OCI-M2 (cell line): ENCODE data around the gene NOS1AP.

Experiments used
- DNase-seq: peaks from one replicate; lab custom pipeline; 2025; ENCODE audit not compliant: unreplicated experiment; lab: John Stamatoyannopoulos, UW

NOS1AP gene

DNA sequence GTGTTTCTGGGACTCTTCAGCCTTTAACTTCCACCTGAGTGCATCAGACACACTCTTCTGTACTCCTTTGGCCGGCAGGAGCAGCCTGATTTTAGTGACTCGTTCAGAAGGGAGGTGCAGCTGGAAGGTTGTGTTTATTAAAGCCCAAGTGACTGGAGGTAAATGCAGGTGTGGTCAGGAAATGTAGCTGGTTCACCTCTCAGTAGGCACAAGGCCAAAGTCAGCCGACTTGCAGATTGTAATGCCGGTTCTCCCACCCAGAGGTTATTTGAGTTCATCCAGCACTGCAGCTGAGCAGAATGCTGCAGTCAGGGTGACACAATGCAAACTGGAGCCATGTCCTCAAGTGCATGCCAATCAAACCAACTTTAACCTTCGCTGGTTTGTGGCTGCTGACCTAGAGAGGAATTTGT, 215.7 kb downstream of the NOS1AP start:
- no peak for DNase-seq

- DNase-seq: no peak
Observed at GRCh38 chr1:162291000-162291399, 221.5 kb downstream of the NOS1AP start.

GRCh38 chr1:162292422-162292849, 222.9 kb downstream of the NOS1AP start:
- DNase-seq: no peak

DNA sequence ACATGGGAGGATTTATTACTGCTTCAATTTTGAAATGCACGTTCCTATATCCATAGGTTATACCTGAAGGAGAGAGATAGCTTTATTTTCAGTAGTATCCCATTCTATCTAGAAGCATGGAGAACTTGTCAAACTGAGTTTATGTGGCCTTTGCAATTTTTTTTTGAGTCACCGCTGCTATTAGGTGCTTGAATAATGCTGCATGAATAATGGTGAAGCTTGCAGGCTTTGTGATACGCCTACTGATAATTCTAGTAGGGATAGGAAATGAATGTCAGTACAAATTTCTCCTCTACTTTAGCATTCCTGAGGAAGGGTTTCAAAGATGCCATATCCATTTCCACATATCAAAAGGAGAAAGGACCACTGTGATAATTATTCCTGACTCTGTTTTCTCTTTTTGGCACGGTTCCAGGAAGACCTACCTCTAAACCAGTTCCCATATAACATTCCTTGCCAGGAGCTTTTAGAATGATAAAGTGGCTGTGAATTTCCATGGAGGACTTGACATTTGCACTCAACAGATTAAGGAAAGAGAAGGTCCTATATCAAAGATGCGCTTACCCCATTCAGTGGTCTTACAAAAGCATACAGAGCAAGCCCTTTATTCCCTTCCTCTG, 223.7 kb downstream of the NOS1AP start:
- no peak for DNase-seq

- no peak for DNase-seq
Observed at GRCh38 chr1:162294015-162294414, 224.5 kb downstream of the NOS1AP start.

DNA sequence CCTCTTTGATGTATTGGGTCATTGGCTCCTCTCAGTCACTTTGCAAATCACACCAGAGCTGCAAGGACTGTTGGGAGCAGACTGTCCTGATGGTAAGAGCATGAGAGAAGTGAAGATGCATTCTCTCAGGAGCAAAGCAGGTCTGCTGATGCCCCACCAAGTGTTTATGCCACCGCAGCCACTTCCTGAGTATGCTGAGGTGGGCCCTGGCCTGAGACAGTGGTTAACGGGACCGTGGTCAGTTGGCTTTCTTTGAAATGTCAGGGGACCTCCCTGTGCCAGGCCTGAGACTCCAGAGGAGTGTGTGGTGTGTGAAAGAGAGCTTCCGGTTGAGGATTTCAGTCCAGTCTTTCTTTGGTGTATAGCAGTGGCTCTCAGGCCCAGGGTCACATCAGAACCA, 227.7 kb downstream of the NOS1AP start:
- DNase-seq: no peak

DNA sequence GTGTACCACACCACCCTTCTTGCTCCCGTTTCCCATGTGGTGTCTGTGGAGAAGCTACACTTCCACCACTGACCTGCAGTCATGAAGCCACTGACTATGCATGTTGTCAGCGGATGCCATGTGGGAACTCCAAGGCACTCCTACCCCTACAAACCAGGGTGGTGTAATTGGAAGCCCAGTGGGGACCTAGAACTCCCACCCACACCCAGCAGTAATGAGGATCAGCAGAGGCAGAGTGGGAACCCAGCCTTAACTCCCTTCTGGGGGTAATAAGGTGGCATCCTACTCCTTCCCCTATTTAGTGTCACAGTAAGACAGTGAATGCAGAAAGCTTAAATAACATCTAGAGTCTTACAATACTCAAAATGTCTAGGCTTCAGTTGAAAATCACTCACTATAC, 228.8 kb downstream of the NOS1AP start:
- DNase-seq: no peak

GRCh38 chr1:162299018-162299417, 229.5 kb downstream of the NOS1AP start:
- DNase-seq: no peak

DNA sequence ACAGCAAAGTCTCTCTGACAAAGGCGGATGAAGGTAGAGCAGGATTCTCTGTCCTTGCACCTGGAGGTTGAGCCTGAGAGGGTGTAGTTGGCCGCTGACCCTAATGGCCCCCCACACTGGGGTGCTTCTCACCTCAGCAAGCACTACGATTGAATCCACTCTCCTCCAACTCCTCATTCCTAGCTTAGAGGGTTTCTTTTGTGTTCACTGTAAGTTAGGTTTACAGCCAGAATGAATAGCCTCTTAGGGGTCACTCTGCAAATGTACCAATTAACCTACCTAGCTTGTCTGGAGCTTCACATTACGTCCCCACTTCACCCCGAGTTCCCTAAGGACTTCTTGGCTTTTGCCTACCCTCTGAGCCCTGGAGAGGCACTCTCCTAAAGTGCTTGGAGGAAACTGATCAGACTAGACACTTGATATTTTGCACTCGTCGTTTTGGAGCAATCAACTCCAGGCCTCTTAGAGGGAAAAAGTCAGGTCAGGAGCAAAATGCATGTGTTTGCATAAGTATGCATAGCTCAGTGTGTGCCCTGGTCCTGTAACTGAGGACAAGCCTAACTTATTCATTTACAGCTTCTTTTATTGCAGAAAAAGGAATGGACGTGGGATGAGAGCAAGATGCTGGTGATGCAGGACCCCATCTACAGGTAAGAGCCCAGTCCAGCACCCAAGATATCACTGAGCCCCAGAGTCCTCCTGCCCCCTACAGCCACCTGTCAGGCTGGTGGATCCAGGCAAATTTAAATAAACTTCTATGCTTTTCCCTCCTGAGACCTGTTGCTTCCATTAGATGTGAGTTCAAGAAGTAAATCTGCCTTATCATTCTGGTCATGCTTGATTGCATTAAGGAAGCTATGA, 230.8 kb downstream of the NOS1AP start:
- no peak for DNase-seq

GRCh38 chr1:162301696-162302095, 232.2 kb downstream of the NOS1AP start:
- no peak for DNase-seq

- DNase-seq: no peak
Observed at GRCh38 chr1:162302306-162303003, 233.0 kb downstream of the NOS1AP start.

DNA sequence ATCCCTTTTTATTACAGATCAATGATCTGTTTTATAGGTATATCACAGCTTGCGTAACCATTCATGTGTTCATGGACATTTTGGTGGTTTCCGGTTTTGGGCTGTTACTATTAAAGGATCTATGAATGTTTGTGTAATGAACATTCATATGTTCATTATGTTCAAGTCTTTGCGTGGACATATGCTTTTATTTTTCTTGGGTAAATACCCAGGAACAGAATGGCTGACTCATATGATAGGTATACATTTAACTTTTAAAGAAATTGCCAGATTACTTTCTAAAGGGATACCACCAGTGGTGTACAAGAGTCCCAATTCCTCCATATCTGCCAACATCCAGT, 233.5 kb downstream of the NOS1AP start:
- DNase-seq: no peak

- DNase-seq: no peak
Observed at GRCh38 chr1:162304736-162305135, 235.2 kb downstream of the NOS1AP start.

GRCh38 chr1:162305969-162306368, 236.5 kb downstream of the NOS1AP start:
- no peak for DNase-seq

GRCh38 chr1:162310337-162310736, 240.8 kb downstream of the NOS1AP start:
- no peak for DNase-seq

DNA sequence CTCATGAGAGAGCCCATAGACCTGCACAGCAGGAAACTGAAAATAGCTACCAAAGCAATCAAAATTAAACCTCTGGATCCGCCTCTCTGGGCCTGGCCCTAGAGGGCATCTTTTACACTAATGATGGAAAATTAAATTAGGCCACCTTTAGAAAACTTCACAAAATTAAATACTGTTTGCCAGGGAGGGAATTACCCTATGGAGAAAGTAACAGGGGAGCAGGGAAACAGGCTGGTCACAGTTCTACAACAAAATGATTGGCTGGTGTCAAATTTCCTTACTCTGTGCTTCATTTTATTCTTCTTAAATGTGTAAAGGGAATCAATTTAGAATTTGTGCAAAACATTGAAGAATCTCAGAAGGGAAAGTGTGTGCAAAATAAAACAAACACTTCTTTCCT, 244.7 kb downstream of the NOS1AP start:
- no peak for DNase-seq

DNA sequence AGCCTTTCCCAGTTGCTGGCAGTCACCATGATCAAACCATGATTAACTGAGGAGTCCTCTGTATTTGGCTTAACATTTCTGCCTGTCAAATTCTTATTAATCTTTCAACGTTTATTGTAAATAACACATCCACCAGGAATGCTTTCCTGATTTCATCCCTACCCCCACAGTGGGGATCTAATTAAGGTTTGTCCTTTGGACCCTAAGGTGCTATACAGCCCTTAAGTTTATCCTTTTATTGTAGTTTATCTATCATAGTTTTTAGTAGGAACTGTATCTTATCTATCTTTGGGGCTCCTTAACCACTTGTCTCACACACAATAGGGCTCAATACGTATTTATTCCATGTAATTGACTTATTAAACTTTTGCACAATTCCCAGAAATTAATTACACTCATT, 246.2 kb downstream of the NOS1AP start:
- DNase-seq: no peak

GRCh38 chr1:162316187-162316586, 246.7 kb downstream of the NOS1AP start:
- DNase-seq: no peak

- DNase-seq: no peak
Observed at GRCh38 chr1:162317621-162318020, 248.1 kb downstream of the NOS1AP start.

GRCh38 chr1:162319493-162320175, 250.1 kb downstream of the NOS1AP start:
- DNase-seq: no peak

DNA sequence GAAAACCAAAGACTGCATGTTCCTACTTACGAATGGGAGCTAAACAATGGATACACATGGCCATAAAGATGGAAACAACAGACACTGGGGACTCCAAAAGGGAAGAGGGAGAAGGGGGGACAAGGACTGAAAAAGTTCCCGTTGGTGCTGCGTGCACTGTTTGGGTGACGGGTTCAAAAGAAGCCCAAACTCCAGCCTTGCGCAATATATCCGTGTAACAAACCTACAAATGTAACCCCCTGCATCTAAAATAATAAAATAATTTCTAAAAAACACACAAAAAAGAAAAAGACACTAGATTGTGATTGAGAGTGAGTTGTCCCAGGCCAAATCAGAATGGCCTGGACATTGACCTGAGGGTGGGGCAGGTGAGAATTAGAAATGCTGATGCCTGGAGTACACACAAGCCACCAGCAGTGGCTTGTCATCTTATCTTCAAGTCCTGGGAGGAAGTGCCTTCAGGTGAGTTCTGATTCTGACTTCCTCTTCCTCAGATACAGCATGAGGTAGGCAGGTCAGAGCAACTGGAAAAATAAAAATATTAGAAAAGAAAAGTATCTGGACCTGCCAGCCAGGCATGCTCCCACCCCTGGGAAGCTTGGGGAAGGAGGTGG, 252.4 kb downstream of the NOS1AP start:
- DNase-seq: no peak
